GM10847 (cell line): ENCODE results near the gene RNF133.

Source experiments
- POLR2A ChIP-seq: IDR thresholded peaks from 2 replicates; pipeline ENCODE4 v1.6.1; 2011; ENCODE audit not compliant: insufficient read length; ENCODE audit errors: extremely low read depth

RNF133 gene

DNA sequence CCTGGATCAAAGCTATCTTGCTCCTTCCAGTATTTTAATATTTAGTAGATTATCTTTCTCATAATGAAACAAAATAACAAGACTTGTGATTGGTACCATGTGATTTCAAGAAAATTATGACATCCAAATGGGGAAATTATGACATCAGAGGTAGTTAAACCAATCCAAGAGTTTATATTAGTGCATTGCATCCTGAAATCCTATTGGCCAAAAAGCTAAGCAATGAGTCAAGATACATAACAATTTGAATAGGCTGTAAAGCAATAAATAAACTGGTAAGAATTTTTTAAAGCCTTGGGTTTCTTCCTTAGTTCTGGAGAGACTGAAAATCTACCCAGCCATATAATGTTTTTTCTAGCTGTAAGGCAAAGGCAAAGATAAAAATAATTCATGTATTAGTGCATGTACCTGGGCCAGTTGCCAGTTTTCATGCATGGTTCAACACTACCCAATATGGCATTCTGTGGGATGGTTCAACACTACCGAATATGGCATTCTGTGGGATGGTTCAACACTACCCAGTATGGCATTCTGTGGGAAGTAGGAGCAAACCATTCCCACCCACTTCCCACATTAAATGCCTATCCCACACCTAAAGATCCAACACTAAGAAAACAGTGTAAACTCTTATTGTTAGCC lies 4.1 kb upstream of the RNF133 start, which contains the start of gene RNF148:
RNF148 (minus strand) TSS at position 51 of the 639 bp plus-strand sequence. CDS start 172 bp downstream, outside the sequence.
- TF ChIP-seq POLR2A: no peak

DNA sequence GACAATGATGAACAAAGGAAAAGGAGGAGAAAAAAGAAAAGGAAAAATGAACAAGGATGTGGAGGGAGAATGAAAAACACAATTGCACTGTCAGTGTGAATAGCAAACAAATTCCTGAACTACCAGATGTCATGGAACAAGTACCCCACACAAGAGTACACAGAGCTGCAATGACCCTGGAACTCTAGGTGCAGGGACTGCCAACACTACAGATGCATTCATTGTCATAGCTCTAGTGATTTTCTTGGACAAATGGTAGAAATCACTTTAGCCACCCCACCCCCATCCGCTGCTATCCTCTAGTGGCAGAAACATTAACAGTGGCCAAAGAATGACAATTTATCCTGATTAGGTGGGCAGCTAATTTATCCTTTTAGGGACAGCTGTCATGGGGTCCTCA lies 3.1 kb downstream of the RNF133 start:
- no peak for TF ChIP-seq POLR2A

DNA sequence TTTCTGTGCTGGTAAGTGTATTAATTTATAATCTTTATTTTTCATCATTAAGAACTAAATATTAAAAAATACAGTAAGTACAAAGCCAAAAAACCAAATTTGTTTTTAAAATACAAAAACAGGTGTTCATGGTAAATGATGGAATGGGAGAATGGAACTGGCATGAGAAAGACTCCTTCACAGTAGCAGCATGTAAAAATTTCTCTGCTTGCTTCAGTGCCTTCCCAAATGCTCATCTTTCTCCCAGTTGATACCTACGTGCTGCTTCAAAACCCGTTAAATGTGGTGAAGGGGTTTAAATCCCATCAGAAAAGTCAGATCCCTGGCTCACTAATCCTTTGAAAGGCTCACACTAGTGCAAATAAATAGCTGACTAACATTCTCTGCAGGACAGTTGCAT lies 4.2 kb downstream of the RNF133 start:
- TF ChIP-seq POLR2A: no peak

DNA sequence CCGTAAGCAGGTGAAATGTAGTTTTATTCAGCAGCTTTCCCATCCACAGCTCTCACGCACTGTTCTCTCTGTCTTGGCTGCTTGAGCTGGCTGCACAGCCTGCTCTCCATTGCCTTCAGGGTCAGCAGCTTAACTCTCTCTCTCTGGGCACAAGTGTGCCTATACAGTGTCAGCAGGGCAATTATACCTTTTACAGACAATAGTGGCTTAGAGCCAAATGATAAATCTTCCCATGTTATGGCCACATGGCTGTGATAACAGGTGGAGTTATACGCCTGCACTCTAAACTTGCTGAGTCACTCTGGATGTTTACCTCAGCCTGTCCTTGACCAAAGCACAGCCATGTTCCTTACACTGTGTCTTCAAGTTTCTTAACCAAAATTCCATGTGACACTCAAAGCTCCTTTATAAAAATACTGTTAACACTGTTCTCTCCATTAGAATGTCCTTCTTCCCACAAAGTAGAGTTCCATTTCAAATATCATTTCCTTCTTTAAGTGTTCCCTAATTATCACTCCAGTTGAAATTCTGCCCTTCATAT lies 6.1 kb downstream of the RNF133 start:
- TF ChIP-seq POLR2A: no peak

DNA sequence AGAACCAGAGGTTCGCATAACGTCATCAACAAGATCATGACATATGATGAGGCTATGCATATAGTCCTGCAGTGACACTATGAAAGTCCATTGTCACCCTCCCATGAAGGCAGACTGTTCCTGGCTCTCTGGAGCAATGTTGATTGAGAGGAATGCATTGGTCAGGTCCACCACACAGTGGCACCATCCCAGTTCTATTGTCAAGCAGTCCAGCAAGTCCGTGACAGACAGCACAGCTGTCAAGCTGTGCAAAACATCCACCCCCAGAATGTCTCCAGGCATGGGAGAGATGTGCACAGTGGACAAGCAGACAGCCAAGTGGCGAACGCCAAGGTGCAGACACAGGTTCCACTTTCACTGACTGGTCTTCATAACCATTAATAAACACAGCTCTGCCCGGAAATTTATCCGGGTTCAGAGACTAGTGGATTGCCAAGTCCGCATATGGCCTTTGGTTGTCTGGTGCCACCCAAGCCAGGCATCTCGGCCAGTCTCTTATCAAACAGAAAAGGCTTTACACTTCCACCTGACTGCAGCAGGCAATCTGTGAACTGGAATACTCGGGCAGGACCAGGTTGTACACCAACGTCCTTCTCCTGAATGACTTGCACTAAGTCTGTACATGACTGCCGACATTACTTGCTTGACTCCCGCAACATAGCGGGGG lies 7.2 kb downstream of the RNF133 start:
- no peak for TF ChIP-seq POLR2A

DNA sequence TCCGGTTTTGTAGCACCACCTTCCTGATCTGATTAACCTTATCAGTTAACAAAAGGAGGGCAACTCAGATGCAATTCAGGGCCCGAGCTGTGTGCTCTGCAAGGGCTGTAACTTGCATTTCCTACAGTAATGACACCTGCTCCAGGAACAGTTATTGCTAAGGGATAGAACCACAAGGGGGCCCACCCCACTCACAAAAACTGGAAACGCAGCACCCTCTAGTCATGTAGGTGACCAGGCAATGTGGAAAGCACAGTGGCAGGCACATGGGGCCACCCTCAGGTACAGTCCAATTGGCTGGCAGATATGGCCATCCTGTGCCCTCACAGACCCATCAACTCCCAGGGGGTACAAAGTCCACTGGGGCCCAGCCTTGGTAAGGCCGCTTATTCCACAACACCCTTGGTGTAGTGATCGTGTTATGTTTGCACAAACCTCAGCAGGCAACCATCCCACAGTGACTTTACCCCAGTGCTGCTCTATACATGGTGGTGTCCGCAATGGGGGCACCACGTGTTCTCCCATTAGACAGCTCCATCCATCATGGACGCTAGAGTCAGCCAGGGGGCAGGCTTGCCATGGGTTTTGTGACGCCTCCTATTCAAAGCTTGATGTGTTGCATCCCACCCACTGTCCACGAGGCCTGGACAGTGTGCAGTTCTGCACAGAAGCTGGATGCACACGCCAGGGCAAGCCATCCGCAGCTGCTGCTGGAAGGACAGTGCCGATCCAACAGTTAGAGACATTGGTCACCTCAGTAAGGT lies 9.4 kb downstream of the RNF133 start:
- TF ChIP-seq POLR2A: no peak

DNA sequence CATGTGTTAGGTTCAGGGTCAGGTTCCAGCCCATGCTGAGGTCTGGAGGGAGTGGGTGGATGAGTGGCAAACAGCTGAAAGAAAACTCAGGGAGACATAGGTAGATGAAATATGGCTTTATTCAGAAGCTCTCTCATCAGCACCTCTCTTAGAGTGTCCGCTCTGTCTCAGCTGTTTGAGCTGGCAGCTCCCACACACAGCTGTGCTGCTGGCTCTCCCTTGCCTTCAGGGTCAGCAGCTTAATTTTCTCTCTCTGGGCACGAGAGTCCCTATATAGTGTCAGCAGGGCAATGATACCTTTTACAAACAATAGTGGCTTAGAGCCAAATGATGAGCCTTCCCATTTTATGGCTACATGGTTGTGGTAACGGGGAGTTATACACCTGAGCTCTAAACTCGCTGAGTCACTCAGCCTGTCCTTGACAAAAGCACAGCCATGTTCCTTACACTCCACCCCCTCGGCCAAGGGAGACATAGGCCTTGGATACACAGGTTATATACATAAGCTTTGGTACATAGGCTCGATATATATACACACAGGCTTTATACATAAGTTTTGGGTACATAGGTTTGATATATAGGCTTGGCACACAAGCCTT lies 10.4 kb downstream of the RNF133 start:
- no peak for TF ChIP-seq POLR2A

DNA sequence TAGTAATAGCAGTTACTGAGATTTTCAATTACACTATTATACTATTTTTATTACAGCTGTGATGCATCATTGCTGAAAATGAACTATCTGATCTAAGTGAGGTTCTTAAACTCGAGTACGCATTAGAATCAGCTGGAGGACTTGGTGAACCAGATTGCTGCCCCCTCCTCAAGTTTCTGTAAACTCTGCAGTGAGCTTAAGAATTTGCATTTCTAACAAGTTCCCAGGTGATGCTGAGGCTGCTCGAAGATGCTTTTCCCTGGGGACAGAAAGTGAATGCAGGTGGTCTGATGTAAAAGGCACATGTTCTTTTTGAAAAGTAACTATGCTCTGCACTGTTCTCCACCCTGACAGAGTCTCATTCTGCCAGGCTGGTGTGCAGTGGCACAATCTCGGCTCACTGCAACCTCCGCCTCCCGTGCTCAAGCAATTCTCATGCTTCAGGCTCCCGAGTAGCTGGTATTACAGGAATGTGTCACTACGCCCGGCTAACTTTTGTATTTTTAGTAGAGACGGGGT lies 12.5 kb downstream of the RNF133 start:
- no peak for TF ChIP-seq POLR2A

DNA sequence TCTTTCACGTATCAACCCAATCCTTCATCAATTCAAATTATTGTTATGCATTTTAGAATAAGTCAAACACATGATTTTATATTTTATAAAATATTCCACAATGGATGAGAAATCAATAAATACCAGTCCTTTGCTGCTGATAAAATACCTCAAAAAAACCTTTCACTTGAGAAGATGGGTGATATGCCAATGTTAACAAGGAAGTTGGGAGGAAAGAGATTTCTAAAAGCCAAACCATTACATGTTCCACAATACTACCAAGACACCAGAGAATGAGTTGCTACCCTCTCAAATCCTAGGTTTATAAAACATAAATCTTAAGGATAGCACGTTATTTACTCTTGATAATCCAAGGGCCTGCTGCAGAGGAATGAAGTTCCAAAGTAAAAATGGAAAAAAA lies 14.4 kb downstream of the RNF133 start:
- no peak for TF ChIP-seq POLR2A

DNA sequence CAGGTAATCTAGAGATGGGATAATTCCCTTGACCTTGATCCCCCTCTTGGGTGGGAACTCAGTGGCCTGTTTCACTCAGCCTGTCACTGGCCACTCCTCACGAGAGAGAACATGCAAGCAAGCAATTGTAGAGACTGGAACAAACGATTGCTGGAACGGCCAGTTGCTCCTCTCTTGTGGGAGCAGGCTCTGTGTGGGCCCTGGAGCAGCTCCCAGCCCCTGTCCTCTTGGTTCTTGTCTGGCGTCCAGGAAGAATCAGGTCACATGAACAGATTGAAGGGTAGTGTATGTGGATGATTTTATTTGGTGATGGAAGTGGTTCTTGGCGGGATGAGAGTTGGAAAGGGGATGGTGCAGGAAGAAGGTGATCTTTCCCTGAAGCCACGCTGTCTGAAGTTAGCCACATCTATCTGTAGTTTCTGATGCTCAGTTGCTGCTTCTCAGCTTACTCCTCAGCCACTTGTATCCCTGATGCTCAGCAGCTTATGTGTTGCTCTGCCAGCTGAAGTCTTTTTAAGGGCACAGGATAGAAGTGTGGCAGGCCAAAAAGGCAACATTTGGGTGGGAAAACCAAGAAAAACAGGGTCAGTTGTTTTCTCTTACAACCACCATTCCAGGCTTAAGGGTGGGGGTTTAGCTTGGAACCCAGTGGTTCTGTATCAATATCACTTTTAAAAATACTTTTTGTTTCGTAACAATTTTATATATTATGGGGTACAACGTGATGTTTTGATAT lies 15.9 kb downstream of the RNF133 start:
- no peak for TF ChIP-seq POLR2A

DNA sequence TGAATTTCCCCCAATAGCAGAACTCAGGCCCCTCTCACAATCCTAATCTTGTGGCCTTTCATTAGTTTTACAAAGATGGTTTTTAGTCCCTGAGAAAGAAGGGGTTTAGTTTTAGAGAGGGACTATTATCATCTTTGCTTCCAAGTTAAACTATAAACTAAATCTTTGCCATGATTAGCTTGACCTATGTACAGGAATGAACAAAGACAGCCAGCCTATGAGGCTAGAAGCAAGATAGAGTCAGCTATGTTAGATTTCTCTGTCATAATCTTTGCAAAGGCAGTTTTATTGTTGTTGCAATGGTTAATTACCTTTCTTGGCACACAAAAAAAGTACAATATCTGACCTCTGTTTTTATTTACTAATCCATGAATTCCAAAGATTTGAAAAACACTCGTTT lies 19.1 kb downstream of the RNF133 start:
- TF ChIP-seq POLR2A: no peak

DNA sequence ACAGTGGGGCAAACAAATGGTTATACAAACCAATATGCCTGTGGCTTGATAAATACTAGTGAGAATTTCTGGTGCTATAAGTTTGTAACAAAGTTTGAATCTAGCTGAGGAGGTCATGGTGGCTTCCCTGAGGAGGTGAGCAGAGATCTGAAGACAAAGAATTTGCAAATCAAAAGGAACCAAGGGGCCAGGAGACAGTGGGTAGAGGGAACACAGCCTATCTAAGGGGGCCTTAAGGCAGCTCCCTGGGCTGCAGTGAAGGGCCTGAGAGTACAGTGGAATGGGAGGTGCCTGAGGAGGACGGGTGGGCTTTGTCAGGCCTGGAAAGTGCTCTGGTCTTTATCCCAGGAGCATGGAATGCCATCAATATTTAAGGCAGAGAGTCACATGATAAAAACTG lies 21.8 kb downstream of the RNF133 start:
- no peak for TF ChIP-seq POLR2A

DNA sequence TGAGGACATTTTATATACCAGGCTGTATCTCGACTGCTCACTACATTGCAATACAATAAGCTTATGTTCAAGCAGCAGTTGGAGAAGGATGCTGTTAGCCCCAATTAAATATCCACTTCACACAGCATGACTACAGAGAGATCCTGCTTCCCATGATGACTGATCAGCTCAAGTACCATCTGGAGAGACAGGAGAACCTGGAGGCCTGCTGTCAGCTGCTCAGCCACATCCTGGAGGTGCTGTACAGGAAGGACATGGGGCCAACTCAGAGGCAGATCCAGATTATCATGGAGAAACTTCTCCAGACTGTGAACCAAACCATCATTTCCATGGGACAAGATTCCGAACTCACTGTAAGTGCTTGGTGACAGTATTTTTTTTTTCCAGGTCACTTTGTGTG lies 22.5 kb downstream of the RNF133 start:
- no peak for TF ChIP-seq POLR2A

DNA sequence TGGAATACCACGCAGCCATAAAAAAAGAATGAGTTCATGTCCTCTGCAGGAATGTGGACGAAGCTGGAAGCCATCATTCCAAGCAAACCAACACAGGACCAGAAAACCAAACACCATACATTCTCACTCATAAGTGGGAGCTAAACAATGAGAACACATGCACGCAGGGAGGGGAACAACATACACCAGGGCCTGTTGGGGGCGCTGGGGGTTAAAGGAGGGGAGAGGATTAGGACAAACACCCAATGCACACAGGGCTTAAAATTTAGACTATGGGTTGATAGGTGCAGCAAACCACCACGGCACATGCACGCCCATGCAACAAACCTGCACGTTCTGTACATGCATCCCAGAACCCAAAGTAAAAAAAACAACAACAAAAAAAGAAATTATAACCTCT lies 23.3 kb downstream of the RNF133 start:
- no peak for TF ChIP-seq POLR2A

DNA sequence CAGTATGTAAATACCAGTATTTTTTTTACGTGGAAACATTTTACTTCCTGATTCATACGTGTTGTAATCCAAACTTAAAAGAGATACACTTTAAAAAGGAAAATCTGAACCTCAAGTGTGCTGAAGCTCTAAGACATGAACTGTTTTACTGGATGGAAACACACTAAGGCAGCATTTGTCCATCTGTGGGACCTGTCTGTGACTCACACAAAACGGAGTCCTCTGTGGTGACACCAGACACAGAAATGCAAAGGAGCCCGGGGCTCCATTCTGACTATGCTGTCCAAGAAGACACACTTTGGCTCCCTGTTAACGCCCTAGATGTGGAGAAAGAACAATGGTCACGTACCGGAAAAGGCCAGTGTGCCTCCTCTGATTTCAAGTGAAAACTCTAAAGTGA lies 23.9 kb downstream of the RNF133 start:
- no peak for TF ChIP-seq POLR2A
